Trophoblast cell (in vitro differentiated cells and primary cell): Measurements from ENCODE around the gene FOXI2.

Experiments used
- DNase-seq, 2 donors: peaks; one replicate each; pipeline ENCODE4 v3.0.0-alpha.2; 2016
- H2AFZ ChIP-seq: 2 replicates; pipeline ENCODE4 v1.6.1; 2013; ENCODE audit warnings: low read length, moderate library complexity, mild to moderate bottlenecking; ENCODE audit not compliant: insufficient read depth, poor library complexity
- H2AK5ac ChIP-seq: 2 replicates; pipeline ENCODE4 v1.6.1; 2013; ENCODE audit warnings: mild to moderate bottlenecking, low read length
- H2BK120ac ChIP-seq: 2 replicates; pipeline ENCODE4 v1.6.1; 2013; ENCODE audit warnings: low read length, mild to moderate bottlenecking, moderate library complexity; ENCODE audit not compliant: insufficient read depth, poor library complexity
- H2BK12ac ChIP-seq: 2 replicates; pipeline ENCODE4 v1.6.1; 2013; ENCODE audit warnings: mild to moderate bottlenecking, low read length, moderate library complexity
- H2BK5ac ChIP-seq: 2 replicates; pipeline ENCODE4 v1.6.1; 2013; ENCODE audit warnings: low read length, low read depth, moderate library complexity, mild to moderate bottlenecking; ENCODE audit not compliant: poor library complexity
- H3K14ac ChIP-seq: 2 replicates; pipeline ENCODE4 v1.6.1; 2013; ENCODE audit warnings: mild to moderate bottlenecking, low read length
- H3K18ac ChIP-seq: 2 replicates; pipeline ENCODE4 v1.6.1; 2013; ENCODE audit warnings: mild to moderate bottlenecking, low read length
- H3K23ac ChIP-seq: 2 replicates; pipeline ENCODE4 v1.6.1; 2013; ENCODE audit warnings: low read length
- H3K27ac ChIP-seq: 2 replicates; pipeline ENCODE4 v1.5.1; 2013; ENCODE audit warnings: low read depth, mild to moderate bottlenecking, inconsistent platforms, low read length, moderate library complexity
- H3K27me3 ChIP-seq: 2 replicates; pipeline ENCODE4 v1.6.1; 2013; ENCODE audit warnings: inconsistent platforms, mild to moderate bottlenecking, low read length, moderate library complexity; ENCODE audit not compliant: insufficient read depth
- H3K36me3 ChIP-seq, 2 experiments: 1 replicate in 1 of 2; 2 replicates in 1 of 2; pipeline ENCODE4 v1.6.1; 2013; ENCODE audit warnings: low read length in 2 of 2, mild to moderate bottlenecking in 2 of 2, moderate library complexity in 1 of 2; ENCODE audit not compliant: insufficient read depth in 2 of 2, control insufficient read depth in 1 of 2
- H3K4ac ChIP-seq: 2 replicates; pipeline ENCODE4 v1.6.1; 2013; ENCODE audit warnings: low read depth, mild to moderate bottlenecking, low read length, moderate library complexity
- H3K4me1 ChIP-seq, 2 experiments: 1 replicate in 1 of 2; 2 replicates in 1 of 2; pipeline ENCODE4 v1.6.1; 2013; ENCODE audit warnings: low read length in 2 of 2, mild to moderate bottlenecking in 2 of 2, moderate library complexity in 1 of 2; ENCODE audit not compliant: insufficient read depth in 2 of 2, control insufficient read depth in 1 of 2
- H3K4me2 ChIP-seq: 2 replicates; pipeline ENCODE4 v1.6.1; 2013; ENCODE audit warnings: inconsistent platforms, mild to moderate bottlenecking, low read length, moderate library complexity
- H3K4me3 ChIP-seq: 2 replicates; pipeline ENCODE4 v1.5.1; 2013; ENCODE audit warnings: mild to moderate bottlenecking, low read depth, low read length, inconsistent platforms
- H3K79me1 ChIP-seq: one replicate; pipeline ENCODE4 v1.6.1; 2013; ENCODE audit warnings: low read length
- H3K79me2 ChIP-seq: 2 replicates; pipeline ENCODE4 v1.6.1; 2013; ENCODE audit warnings: low read length, mild to moderate bottlenecking; ENCODE audit not compliant: control insufficient read depth, insufficient read depth, poor library complexity
- H3K9ac ChIP-seq: 2 replicates; pipeline ENCODE4 v1.6.1; 2013; ENCODE audit warnings: mild to moderate bottlenecking, low read length
- H3K9me3 ChIP-seq: 2 replicates; pipeline ENCODE4 v1.6.1; 2013; ENCODE audit warnings: low read depth, mild to moderate bottlenecking, control low read depth, inconsistent platforms, low read length; ENCODE audit not compliant: insufficient read depth
- H4K12ac ChIP-seq: 2 replicates; pipeline ENCODE4 v1.6.1; 2013; ENCODE audit warnings: low read depth, mild to moderate bottlenecking, low read length, moderate library complexity
- H4K8ac ChIP-seq: 2 replicates; pipeline ENCODE4 v1.6.1; 2013; ENCODE audit warnings: low read depth, mild to moderate bottlenecking, low read length, moderate library complexity
- H4K91ac ChIP-seq: one replicate; pipeline ENCODE4 v1.6.1; 2013; ENCODE audit warnings: low read depth, mild to moderate bottlenecking, low read length, moderate library complexity
- WGBS: extraction: QIAGEN DNeasy Blood & Tissue Kit; methylation state at CpG from one replicate; pipeline ENCODE4 v1.1.7; 2013; ENCODE audit warnings: missing lambda C conversion rate; ENCODE audit not compliant: insufficient read length, insufficient coverage; ENCODE audit errors: extremely low coverage; 5-methylcytosine and 5-hydroxymethylcytosine counted together

Gene FOXI2

DNA sequence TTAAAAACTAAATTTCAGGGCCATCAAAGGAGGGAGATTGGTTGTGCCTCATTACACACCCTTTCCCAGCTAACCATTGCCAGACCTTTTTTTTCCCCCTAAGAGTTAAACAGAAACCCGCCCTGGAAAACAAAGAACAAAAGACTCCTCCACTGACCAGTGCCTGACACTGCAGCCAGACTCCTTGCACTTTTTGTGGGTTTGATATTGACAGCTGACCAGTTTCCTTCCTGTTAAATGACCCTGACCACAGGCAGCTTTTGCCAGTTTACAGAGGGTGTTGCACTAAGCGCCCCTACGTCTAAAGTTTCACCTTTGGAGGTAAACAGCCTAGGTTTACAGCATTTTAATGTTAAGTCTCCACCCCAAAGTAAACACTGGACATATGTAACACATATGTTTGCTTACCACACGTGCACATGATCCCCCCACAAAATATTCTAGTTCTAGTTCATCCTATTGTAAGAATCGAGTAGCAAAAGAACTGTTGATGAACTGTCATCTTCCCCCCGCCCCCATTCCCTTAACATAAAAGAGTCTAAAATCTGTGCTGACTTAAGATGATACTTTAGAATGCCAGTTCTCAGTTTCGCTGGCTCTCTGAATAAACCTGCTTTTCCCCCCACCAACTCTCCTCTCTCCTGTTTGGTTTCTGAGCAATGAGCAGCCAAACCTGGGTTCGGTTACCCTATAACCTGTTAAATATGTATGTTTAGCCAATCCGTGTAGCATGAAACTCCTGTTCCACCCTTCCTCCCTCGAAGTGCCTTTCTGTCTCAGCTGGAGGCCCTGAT, 38.0 kb downstream of the FOXI2 start:
- no peak overlapping the region for H3K9ac ChIP-seq
- no peaks in the 10 kb centered on the region for H3K4me1 ChIP-seq
- DNase-seq, result no peak
- H4K12ac ChIP-seq, result no peak overlapping the region
- WGBS, result no CpG with 5 or more reads among the region's 10 CpGs
- H2BK12ac ChIP-seq, result no peak overlapping the region
- no peak overlapping the region for H2AK5ac ChIP-seq
- no peak overlapping the region for H2BK5ac ChIP-seq
- H3K9me3 ChIP-seq, result no peaks in the 10 kb centered on the region
- H3K4me2 ChIP-seq, result no peak overlapping the region
- no peaks in the 10 kb centered on the region for H3K27me3 ChIP-seq
- no peak overlapping the region for H4K91ac ChIP-seq
- H3K23ac ChIP-seq, result no peak overlapping the region
- H3K14ac ChIP-seq, result no peak overlapping the region
- H3K4ac ChIP-seq, result no peak overlapping the region
- H3K79me2 ChIP-seq, result no peaks in the 10 kb centered on the region
- no peak overlapping the region for H4K8ac ChIP-seq
- H3K27ac ChIP-seq, result no peak overlapping the region
- no peak overlapping the region for H3K4me3 ChIP-seq
- no peaks in the 10 kb centered on the region for H3K79me1 ChIP-seq
- no peak overlapping the region for H3K18ac ChIP-seq
- no peaks in the 10 kb centered on the region for H3K36me3 ChIP-seq
- H2AFZ ChIP-seq, result no peak overlapping the region
- no peak overlapping the region for H2BK120ac ChIP-seq

DNA sequence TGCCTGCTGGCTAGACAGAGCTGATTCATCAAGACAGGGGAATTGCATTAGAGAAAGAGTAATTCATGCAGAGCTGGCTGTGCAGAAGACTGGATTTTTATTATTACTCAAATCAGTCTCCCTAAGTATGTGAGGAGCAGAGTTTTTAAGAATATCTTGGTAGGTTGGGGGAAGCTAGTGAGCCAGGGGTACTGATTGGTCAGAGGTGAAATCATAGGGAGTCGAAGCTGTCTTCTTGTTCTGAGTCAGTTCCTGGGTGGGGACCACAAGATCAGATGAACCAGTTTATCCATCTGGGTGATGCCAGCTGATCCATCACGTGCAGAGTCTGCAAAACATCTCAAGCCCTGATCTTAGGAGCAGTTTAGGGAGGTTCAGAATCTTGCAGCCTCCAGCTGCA, 39.8 kb downstream of the FOXI2 start:
- no peak for DNase-seq
- no peak overlapping the region for H3K9ac ChIP-seq
- H3K4ac ChIP-seq, result no peak overlapping the region
- no CpG with 5 or more reads among the region's 2 CpGs for WGBS
- H3K14ac ChIP-seq, result no peak overlapping the region
- no peak overlapping the region for H2BK12ac ChIP-seq
- H3K23ac ChIP-seq, result no peak overlapping the region
- H4K8ac ChIP-seq, result no peak overlapping the region
- no peak overlapping the region for H2AFZ ChIP-seq
- H3K4me3 ChIP-seq, result no peak overlapping the region
- no peak overlapping the region for H2BK5ac ChIP-seq
- H3K4me1 ChIP-seq, result no peaks in the 10 kb centered on the region
- no peak overlapping the region for H4K91ac ChIP-seq
- H3K27me3 ChIP-seq, result no peaks in the 10 kb centered on the region
- no peak overlapping the region for H4K12ac ChIP-seq
- no peak overlapping the region for H3K4me2 ChIP-seq
- H3K36me3 ChIP-seq, result no peaks in the 10 kb centered on the region
- H3K18ac ChIP-seq, result no peak overlapping the region
- no peak overlapping the region for H2BK120ac ChIP-seq
- no peaks in the 10 kb centered on the region for H3K79me1 ChIP-seq
- H3K9me3 ChIP-seq, result no peaks in the 10 kb centered on the region
- H3K79me2 ChIP-seq, result no peaks in the 10 kb centered on the region
- H2AK5ac ChIP-seq, result no peak overlapping the region
- no peak overlapping the region for H3K27ac ChIP-seq

DNA sequence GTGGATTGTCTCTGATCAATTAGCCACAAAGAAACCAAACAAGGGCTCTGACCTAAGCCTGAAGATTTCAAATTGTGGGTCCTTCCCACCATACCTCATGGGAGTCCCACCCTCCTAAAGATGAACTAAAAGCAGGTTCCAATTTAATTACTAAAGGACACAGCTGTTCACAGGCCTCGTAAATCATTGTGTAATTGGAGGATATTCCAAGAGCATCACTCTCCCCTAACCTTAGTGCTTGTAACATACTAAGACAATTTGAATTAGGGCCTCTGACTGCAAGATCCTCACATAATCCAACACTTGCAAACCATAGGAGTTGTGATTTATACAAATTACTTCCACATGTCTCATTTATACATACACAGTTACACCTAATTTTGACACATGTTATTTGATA, 44.4 kb downstream of the FOXI2 start:
- no peaks in the 10 kb centered on the region for H3K9me3 ChIP-seq
- no peak overlapping the region for H3K9ac ChIP-seq
- H2BK120ac ChIP-seq, result no peak overlapping the region
- H2AK5ac ChIP-seq, result no peak overlapping the region
- no peak overlapping the region for H3K14ac ChIP-seq
- H2BK5ac ChIP-seq, result no peak overlapping the region
- no peak overlapping the region for H2AFZ ChIP-seq
- H3K23ac ChIP-seq, result no peak overlapping the region
- H3K79me1 ChIP-seq, result no peaks in the 10 kb centered on the region
- H3K27ac ChIP-seq, result no peak overlapping the region
- DNase-seq, result no peak
- H3K79me2 ChIP-seq, result no peaks in the 10 kb centered on the region
- H4K12ac ChIP-seq, result no peak overlapping the region
- H3K4ac ChIP-seq, result no peak overlapping the region
- no peaks in the 10 kb centered on the region for H3K4me1 ChIP-seq
- H4K8ac ChIP-seq, result no peak overlapping the region
- H4K91ac ChIP-seq, result no peak overlapping the region
- H2BK12ac ChIP-seq, result no peak overlapping the region
- H3K4me3 ChIP-seq, result no peak overlapping the region
- no peak overlapping the region for H3K4me2 ChIP-seq
- WGBS, result no CpG with 5 or more reads among the region's 1 CpG
- H3K27me3 ChIP-seq, result no peaks in the 10 kb centered on the region
- H3K18ac ChIP-seq, result no peak overlapping the region
- H3K36me3 ChIP-seq, result no peaks in the 10 kb centered on the region

DNA sequence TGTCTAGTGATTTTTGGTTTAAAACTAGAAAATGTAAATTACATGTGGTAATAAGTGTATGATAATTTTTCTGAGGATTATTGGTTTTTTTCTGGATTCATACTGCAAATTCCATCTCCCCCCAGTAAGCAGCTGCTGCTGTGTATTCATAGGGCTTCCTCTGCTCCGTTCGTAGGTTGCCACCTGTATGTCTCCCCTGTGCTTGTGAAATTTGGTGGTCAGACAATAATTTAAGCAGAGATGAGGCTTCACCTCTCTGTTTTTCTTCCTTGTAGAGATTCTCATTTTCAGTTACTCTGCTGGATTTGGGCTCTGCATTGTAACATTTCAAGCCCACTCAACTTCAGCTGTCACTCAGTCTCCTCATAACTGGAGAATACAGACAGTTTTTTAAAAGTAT, 50.9 kb downstream of the FOXI2 start:
- H3K4me1 ChIP-seq, result no peaks in the 10 kb centered on the region
- no peak overlapping the region for H3K27ac ChIP-seq
- no peak overlapping the region for H4K91ac ChIP-seq
- H2BK120ac ChIP-seq, result no peak overlapping the region
- no peak overlapping the region for H2BK12ac ChIP-seq
- no CpG with 5 or more reads among the region's 2 CpGs for WGBS
- no peak overlapping the region for H3K18ac ChIP-seq
- no peaks in the 10 kb centered on the region for H3K36me3 ChIP-seq
- no peak overlapping the region for H3K4me2 ChIP-seq
- H3K79me2 ChIP-seq, result no peaks in the 10 kb centered on the region
- H3K23ac ChIP-seq, result no peak overlapping the region
- no peaks in the 10 kb centered on the region for H3K27me3 ChIP-seq
- H3K9ac ChIP-seq, result no peak overlapping the region
- no peak overlapping the region for H4K8ac ChIP-seq
- H3K79me1 ChIP-seq, result no peaks in the 10 kb centered on the region
- H3K4ac ChIP-seq, result no peak overlapping the region
- DNase-seq, result no peak
- H2BK5ac ChIP-seq, result no peak overlapping the region
- H3K4me3 ChIP-seq, result no peak overlapping the region
- no peak overlapping the region for H2AFZ ChIP-seq
- H4K12ac ChIP-seq, result no peak overlapping the region
- H3K9me3 ChIP-seq, result no peaks in the 10 kb centered on the region
- H3K14ac ChIP-seq, result no peak overlapping the region
- no peak overlapping the region for H2AK5ac ChIP-seq
